GM19099 (cell line): Measurements from ENCODE around the gene CASK.

ENCODE experiments used
- POLR2A ChIP-seq: IDR thresholded peaks from 3 replicates; pipeline ENCODE4 v1.6.1; 2011; ENCODE audit warnings: low read depth; ENCODE audit not compliant: insufficient read length; ENCODE audit errors: extremely low read depth

Gene CASK

DNA sequence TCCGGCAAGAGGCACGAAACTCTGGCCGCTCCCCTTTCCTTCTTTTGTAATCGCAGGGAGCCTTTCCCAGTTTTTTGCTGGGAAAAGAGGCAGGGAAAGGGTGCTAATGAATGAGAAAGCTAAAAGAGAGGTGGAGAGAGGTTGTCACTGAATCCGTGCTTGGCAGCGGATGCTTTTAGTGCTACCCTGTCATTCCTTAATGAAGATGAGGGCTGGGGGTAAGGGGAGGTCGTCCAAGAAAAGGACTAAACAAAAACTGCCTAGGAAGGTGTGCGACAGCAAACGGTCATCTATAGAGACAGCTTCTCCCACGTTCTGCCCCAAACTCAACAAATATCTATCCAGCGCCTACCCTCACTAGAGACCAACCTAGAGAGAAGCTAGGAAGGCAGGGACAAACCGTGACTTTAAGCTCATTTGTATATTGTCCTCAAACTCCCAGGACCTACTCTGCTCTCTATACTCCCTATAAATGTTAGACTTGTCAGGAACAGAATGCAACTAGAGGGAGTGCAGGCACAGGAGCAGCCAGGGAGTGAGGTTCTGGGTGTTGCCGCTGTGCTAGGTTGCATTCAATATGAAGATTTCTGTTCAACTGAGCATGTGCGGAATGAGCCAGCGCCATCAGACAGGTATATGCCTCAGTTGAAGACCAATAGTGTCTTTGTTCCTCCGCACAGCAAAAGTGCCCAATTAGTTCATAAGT, 777 bp upstream of the CASK start:
- TF ChIP-seq POLR2A, result no peak

- no peak for TF ChIP-seq POLR2A
Observed at GRCh38 chrX:41922431-41923151, 763 bp downstream of the CASK start.

DNA sequence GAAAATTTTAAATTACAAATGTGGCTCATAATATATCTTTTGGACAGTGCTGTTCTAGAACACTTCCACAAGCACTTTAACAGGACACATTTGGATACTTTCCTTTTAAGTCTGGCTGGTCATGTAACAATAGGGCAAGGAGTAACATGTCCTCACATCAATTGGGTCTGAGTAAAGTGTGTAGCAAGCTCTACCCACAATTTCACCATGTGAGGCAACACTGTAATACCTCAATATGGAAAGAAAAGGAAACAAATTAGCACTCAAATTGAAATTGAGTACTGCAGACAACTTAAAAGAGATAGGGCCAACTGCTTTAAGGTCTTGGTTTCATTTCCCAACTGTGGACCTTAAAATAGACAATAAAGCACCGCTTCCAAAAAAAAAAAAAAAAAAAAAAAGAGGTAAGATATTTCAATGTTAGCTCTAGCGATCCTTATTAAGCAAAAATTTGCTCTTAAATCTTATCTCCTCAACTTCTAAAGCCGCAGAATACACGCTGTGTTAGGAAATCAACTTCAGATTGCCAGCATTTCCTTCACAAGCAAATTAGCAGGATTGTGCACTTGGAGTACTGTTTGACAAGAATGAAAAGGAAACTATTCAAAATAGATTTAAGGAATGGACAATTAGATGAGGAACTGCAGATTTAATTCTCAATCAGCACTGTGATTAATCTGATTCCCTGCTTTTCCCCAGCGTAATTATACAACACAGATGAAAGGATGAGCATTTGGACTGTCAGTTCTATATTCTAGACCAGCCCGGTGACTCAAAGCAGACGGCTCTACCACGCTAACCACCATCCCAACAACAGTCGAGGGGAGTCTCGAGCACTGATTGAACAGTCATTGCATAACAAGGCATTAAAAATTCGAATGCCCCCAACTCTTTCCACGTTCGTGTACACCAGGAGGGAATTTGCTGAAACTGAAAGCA, 1.6 kb downstream of the CASK start:
- no peak for TF ChIP-seq POLR2A

DNA sequence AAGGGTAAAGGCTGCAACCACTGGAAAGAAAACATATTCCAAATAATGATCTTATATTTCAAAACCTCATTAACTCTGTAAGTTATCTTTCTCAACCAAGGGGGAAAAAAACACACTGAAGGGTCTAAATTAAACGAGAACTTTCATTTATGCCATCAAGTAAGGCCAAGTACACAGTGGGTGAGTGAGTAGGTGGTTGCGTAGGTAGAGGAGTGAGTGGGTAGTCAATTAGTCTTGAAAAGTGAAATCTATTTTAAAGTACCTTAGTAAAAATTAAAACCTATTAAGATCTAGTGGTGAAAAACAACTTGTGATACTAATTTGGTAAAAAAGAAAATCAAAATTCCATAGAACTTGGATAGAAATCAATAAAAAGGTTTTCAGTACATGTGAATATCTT, 3.5 kb downstream of the CASK start:
- no peak for TF ChIP-seq POLR2A

GRCh38 chrX:41917517-41917916, 5.8 kb downstream of the CASK start:
- TF ChIP-seq POLR2A, result no peak

DNA sequence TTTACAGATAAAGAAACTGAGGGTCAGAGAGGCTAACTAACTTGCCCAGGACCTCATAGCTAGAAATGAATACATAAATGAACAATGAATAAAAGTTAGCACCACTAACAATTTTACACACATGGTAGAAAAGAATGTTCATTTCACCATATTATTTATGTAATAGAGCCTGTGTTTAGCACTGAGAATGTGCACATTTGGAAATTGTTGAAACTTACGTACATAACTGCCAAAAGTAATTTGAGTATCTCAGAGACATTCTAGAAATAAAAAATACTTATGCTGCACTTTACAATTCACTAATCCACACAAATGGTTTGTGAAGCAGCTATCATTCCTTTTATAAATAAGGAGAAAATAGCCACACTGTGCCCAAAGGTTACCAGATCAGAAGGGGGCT, 9.9 kb downstream of the CASK start:
- TF ChIP-seq POLR2A, result no peak

GRCh38 chrX:41912923-41913322, 10.4 kb downstream of the CASK start:
- no peak for TF ChIP-seq POLR2A

GRCh38 chrX:41909068-41909467, 14.3 kb downstream of the CASK start:
- TF ChIP-seq POLR2A, result no peak

- no peak for TF ChIP-seq POLR2A
Observed at GRCh38 chrX:41906515-41907187, 16.7 kb downstream of the CASK start.

GRCh38 chrX:41903544-41903943, 19.8 kb downstream of the CASK start:
- TF ChIP-seq POLR2A, result no peak

DNA sequence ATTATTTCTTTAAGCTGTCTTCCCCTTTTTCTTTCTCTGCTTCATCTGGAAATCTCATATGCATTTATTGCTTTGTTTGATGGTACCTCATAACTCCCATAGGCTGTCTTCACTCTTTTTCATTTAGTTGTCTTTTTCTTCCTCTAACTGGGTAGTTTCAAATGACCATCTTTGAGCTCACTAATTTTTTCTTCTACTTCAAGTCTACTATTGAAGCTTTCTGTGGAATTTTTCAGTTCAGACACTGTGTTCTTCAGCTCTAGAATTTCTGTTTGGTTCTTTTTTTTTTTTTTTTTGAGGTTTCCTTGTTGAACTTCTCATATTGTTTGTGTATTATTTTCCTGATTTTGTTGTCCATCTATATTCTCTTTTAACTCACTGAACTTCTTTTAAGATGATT, 23.0 kb downstream of the CASK start:
- no peak for TF ChIP-seq POLR2A

DNA sequence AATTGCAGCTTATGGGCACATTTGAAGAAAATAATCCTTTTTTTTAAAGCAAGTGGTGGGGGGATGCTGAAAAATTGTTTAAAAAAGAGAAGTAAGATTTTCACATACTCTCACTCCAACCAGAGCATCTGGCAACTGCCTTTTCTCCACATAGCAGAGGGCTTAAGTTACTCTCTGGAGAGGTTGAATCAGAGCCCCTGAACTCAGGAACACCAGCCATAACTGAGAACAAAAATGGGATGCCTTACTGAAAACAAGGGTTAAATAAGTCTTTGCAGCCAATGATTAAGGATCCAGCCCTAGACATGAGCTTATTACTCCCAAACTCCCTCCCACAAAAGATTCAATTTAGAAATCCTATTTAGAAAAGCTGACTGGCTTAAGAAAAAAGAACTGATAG, 27.5 kb downstream of the CASK start:
- TF ChIP-seq POLR2A, result no peak

DNA sequence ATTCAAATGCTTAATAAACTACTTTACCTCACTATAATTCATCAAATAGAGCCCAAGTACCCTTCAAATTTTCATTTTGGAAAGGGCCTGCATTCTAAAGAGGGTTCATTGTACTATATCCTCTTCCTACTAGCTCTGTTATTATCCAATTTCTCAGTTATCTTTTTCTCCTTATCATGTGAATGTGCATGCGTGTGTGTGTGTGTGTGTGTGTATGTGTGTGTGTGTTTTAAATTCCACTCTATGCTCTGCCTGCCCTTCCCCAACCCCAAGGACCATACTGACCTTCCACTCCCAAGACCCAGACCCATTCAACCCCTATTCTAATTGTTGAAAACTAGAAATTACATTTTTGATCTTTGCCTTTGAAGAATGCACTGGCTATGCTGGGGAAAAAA, 33.3 kb downstream of the CASK start:
- TF ChIP-seq POLR2A, result no peak

- no peak for TF ChIP-seq POLR2A
Observed at GRCh38 chrX:41889317-41890025, 33.9 kb downstream of the CASK start.

DNA sequence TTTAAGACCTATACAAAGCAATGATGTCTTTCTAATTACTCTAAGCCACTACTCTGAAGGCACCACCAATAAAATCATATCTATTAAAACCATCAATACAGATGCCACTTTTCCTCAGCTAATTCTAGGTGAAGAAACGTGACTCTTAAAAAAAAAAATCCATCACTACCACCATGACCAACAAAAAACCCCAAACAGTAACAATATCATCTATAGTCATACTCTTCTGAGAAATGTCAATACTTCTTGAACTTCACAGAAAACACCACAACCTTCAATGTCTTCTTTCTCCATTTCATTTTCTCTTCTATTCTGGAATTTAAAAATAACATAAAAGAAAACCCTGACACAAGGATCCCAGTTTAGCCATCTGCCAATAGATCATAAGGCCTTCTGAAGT, 35.7 kb downstream of the CASK start:
- no peak for TF ChIP-seq POLR2A

DNA sequence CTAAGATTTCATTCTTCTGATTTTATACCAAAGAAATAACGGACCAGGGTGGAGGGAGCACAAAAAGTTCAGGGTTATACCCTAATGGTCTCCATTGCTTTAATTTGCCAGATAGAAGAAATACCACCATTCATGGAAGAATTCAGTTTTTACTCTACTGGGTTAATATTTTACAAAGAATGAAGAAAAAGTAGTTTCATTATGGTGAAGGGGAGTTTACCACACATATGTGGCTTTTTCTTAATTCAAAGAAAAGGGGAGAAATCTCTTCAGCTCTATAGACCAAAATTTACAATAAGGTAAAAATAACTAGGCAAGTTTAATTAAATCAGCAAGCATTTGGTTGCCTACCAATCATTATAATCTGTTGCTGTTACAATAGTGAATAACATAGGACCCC, 37.6 kb downstream of the CASK start:
- no peak for TF ChIP-seq POLR2A
